PC-9 (cell line): ENCODE measurements around the gene PTPRT. TPM values are rescaled to one million over a fixed set of nuclear protein-coding genes. Genes with fewer than 3 reads are reported as not detected.

Experiments
- BruUV-seq: library from RNA; stranded (reverse); fragments of 400-500 nt; replicated peaks from 2 replicates; lab custom pipeline; 2021; lab: Mats Ljungman, UMichigan
- CTCF ChIA-PET: fragments of 300-600 bp; sonication (Branson Sonifier 250); formaldehyde crosslinking; loops from one replicate; lab custom pipeline; 2022; ENCODE audit warnings: antibody characterized with exemption; lab: Charles Lee
- POLR2A ChIA-PET: fragments of 300-600 bp; sonication (Branson Sonifier 250); formaldehyde crosslinking; loops from one replicate; lab custom pipeline; 2022; ENCODE audit warnings: antibody characterized with exemption; ENCODE audit not compliant: unreplicated experiment; lab: Charles Lee
- DNase-seq, 2 experiments: peaks; one replicate each; pipeline versions ENCODE4 v3.0.0 to v3.0.0-alpha.2; 2015 to 2022; ENCODE audit warnings: mixed read lengths in 1 of 2
- H2AFZ ChIP-seq: fragments of 200-600 bp; sonication (generic); 2 replicates; pipeline ENCODE4 v1.8.1; 2017; ENCODE audit warnings: antibody characterized with exemption
- H3F3A ChIP-seq: fragments of 200-600 bp; sonication (generic); 2 replicates; pipeline ENCODE4 v1.8.1; 2017; ENCODE audit warnings: antibody characterized with exemption, mild to moderate bottlenecking, low read depth; ENCODE audit not compliant: insufficient read depth
- H3K27ac ChIP-seq: fragments of 200-600 bp; sonication (generic); 2 replicates; pipeline ENCODE4 v1.6.1; 2016; ENCODE audit warnings: mixed run types
- H3K27me3 ChIP-seq: fragments of 200-600 bp; sonication (generic); 2 replicates; pipeline ENCODE4 v1.6.1; 2016; ENCODE audit warnings: low read depth, mixed run types; ENCODE audit not compliant: insufficient read depth
- H3K36me3 ChIP-seq: fragments of 200-600 bp; sonication (generic); 2 replicates; pipeline ENCODE4 v1.6.1; 2016; ENCODE audit warnings: low read depth, mixed run types
- H3K4me1 ChIP-seq: fragments of 200-600 bp; sonication (generic); replicated peaks from 2 replicates; pipeline ENCODE4 v1.6.1; 2016; ENCODE audit warnings: mixed run types; ENCODE audit not compliant: insufficient read depth
- H3K4me2 ChIP-seq: fragments of 200-600 bp; sonication (generic); 2 replicates; pipeline ENCODE4 v1.6.1; 2017; ENCODE audit warnings: mixed run types
- H3K4me3 ChIP-seq: fragments of 200-600 bp; sonication (generic); 2 replicates; pipeline ENCODE4 v1.6.1; 2016; ENCODE audit warnings: mixed run types
- H3K79me2 ChIP-seq: fragments of 200-600 bp; sonication (generic); 2 replicates; pipeline ENCODE4 v1.6.1; 2017; ENCODE audit warnings: low read depth, mixed run types
- H3K9me2 ChIP-seq: fragments of 200-600 bp; sonication (generic); 2 replicates; pipeline ENCODE4 v1.8.1; 2017; ENCODE audit warnings: mild to moderate bottlenecking; ENCODE audit not compliant: insufficient read depth
- H3K9me3 ChIP-seq: fragments of 200-600 bp; sonication (generic); 2 replicates; pipeline ENCODE4 v1.8.1; 2016; ENCODE audit warnings: low read depth; ENCODE audit not compliant: insufficient read depth
- H4K20me1 ChIP-seq: fragments of 200-600 bp; sonication (generic); 2 replicates; pipeline ENCODE4 v1.8.1; 2017; ENCODE audit not compliant: insufficient read depth
- EZH2 ChIP-seq: fragments of 200-600 bp; sonication (generic); IDR thresholded peaks from 2 replicates; pipeline ENCODE4 v1.8.0; 2017; ENCODE audit warnings: antibody characterized with exemption, low read depth
- intact Hi-C: fragments of 100-400 bp; cut with micrococcal nuclease; formaldehyde crosslinking; loops from one replicate; pipeline ENCODE4 v1.10.0; 2022; ENCODE audit not compliant: unreplicated experiment
- total RNA-seq: library from RNA; stranded (reverse); gene quantifications from 2 replicates; pipeline ENCODE4 v1.2.3, GENCODE V29; 2021
- TF ChIP-seq, protein P1 (sequence below): fragments of 200-600 bp; sonication (generic); conservative IDR thresholded peaks from 2 replicates; pipeline ENCODE4 v1.6.1; 2017; ENCODE audit warnings: mixed run types, antibody characterized with exemption, mild to moderate bottlenecking, moderate library complexity

PTPRT gene
- total RNA-seq, 1 experiment from 2014 or later = not detected

DNA sequence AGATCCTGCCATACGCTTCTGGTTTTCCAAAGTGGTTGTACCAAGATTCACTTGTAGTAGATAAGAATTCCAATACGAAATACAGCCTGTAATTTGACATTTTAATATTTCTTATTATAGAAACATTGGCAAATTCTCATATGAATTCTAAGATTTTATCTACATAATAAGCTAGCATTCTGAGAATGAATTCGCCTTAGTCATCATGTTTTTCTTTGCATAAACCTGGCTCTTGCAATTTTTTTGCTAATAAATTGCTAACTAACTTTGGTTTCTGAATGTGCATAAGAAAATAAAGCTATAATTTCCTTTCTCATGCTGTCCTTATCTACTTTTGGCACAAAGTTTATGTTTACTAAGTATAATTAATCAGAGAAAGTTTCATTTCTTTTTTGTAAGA, 673.0 kb downstream of the PTPRT start:
- no TSS peak for BruUV-seq
- DNase-seq = no peak
- Histone ChIP-seq H3K79me2 (no peaks in the 10 kb centered on the region), H2AFZ (no peak overlapping the region), H3K9me2 (peaks cover 3% of the 10 kb centered on the region; the same call in 1 of the 2 replicates), H3K27me3 (no peaks in the 10 kb centered on the region; the same call in 1 of the 2 replicates), H3K4me1 (no peaks in the 10 kb centered on the region), H3K9me3 (no peaks in the 10 kb centered on the region), H3K4me2 (no peak overlapping the region), H3K27ac (no peak overlapping the region), H3K36me3 (no peaks in the 10 kb centered on the region), H4K20me1 (0 out of 2 replicates have a peak, but pooled peaks cover 2% of the 10 kb centered on the region), H3K4me3 (no peak overlapping the region), H3F3A (no peaks in the 10 kb centered on the region)
- no peak for TF ChIP-seq EZH2
- TF ChIP-seq, protein P1, sequence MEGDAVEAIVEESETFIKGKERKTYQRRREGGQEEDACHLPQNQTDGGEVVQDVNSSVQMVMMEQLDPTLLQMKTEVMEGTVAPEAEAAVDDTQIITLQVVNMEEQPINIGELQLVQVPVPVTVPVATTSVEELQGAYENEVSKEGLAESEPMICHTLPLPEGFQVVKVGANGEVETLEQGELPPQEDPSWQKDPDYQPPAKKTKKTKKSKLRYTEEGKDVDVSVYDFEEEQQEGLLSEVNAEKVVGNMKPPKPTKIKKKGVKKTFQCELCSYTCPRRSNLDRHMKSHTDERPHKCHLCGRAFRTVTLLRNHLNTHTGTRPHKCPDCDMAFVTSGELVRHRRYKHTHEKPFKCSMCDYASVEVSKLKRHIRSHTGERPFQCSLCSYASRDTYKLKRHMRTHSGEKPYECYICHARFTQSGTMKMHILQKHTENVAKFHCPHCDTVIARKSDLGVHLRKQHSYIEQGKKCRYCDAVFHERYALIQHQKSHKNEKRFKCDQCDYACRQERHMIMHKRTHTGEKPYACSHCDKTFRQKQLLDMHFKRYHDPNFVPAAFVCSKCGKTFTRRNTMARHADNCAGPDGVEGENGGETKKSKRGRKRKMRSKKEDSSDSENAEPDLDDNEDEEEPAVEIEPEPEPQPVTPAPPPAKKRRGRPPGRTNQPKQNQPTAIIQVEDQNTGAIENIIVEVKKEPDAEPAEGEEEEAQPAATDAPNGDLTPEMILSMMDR = no peak
- ChIA-PET POLR2A (no interaction called here), CTCF (interaction anchor here (0.6 kb wide), 1 partner anchor 1841 kb away, joined by 4 read pairs; no protein-coding TSS in a partner anchor)
- intact Hi-C loops = no loop called here

DNA sequence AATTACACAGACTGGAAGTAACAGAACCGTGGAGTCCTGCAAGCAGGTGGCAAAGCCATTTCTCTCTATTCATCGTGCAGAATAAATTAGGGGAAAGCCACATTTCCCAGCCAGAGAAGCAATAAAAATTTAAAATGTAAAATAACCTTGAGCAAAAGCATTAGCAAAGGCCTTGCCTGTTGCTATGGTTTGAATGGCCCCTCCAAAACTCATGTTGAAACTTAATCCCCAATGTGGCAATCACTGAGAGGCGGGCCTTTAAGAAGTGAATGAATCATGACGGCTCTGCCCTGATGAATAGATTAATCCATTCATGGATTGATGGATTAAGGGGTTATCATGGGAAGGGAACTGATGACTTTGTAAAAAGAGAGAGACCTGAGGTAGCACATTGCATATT, 679.0 kb downstream of the PTPRT start:
- H2AFZ ChIP-seq = no peak overlapping the region
- H3K36me3 ChIP-seq = no peaks in the 10 kb centered on the region

DNA sequence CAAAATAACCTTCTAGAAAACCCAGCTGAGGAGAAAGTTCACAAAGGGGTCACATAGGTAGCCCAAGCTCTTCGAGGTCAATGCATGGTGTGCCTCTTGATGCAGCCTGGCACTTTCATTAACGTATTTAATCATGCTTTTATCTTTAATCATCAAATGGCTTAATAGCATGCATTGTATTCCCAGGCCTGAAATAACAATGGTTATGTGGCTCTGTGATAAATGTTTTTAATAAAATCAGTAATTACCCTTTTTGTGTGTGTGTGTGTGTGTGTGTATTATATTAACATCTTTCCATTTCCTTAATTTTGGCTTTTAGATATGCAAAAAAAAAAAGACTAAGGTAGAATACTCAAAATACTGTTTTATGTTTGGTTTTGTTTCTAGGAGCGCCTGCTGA, 681.8 kb downstream of the PTPRT start:
- intact Hi-C loops = no loop called here
- BruUV-seq = no TSS peak
- DNase-seq = no peak
- CTCF ChIA-PET = no interaction called here
- Histone ChIP-seq H4K20me1 (no peaks in the 10 kb centered on the region), H3F3A (no peaks in the 10 kb centered on the region), H3K4me2 (no peak overlapping the region), H3K36me3 (no peaks in the 10 kb centered on the region), H2AFZ (no peak overlapping the region; the same call in 1 of the 2 replicates), H3K27me3 (no peaks in the 10 kb centered on the region), H3K4me3 (no peak overlapping the region), H3K79me2 (no peaks in the 10 kb centered on the region), H3K9me2 (no peaks in the 10 kb centered on the region), H3K27ac (no peak overlapping the region), H3K4me1 (no peaks in the 10 kb centered on the region), H3K9me3 (no peaks in the 10 kb centered on the region)
- TF ChIP-seq EZH2 = no peak
- TF ChIP-seq, protein P1 = no peak
- POLR2A ChIA-PET = no interaction called here

More for the DNA sequence above, 679.0 kb downstream of the PTPRT start:
- intact Hi-C loops = no loop called here
- BruUV-seq = no TSS peak
- H3K27me3 ChIP-seq = no peaks in the 10 kb centered on the region
- no peak overlapping the region for H3K4me2 ChIP-seq
- H3K27ac ChIP-seq = no peak overlapping the region
- no peaks in the 10 kb centered on the region for H3K9me3 ChIP-seq
- H3K9me2 ChIP-seq = no peaks in the 10 kb centered on the region
- POLR2A ChIA-PET = no interaction called here
- TF ChIP-seq, protein P1 = no peak
- no peak for TF ChIP-seq EZH2
- no peak for DNase-seq
- no peaks in the 10 kb centered on the region for H4K20me1 ChIP-seq
- H3K79me2 ChIP-seq = no peaks in the 10 kb centered on the region
- CTCF ChIA-PET = no interaction called here
- no peak overlapping the region for H3K4me3 ChIP-seq
- H3K4me1 ChIP-seq = no peaks in the 10 kb centered on the region
- no peaks in the 10 kb centered on the region for H3F3A ChIP-seq
